Gastroesophageal sphincter (tissue), 3 donors: ENCODE measurements around the gene PDZD2.

ENCODE experiments used
- CTCF ChIP-seq, 4 experiments: fragments of 200-600 bp in 2 of 4; fragments of 450-650 bp in 2 of 4; sonication (generic) in 1 of 4; IDR thresholded peaks; one replicate each; pipeline ENCODE4 v1.5.1; 2017 to 2019; ENCODE audit warnings: antibody characterized with exemption in 4 of 4, mild to moderate bottlenecking in 2 of 4, moderate library complexity in 2 of 4
- POLR2A ChIP-seq, 2 donors: fragments of 450-650 bp; IDR thresholded peaks; one replicate each; pipeline ENCODE4 v1.6.1; 2017; ENCODE audit warnings: antibody characterized with exemption in 2 of 2, mild to moderate bottlenecking in 2 of 2, moderate library complexity in 1 of 2

- TF ChIP-seq CTCF (IDR thresholded peaks at IDR 0.05) (no peak), POLR2A (IDR thresholded peaks at IDR 0.05) (no peak)
Measured at GRCh38 chr5:32107291-32107690, 468.4 kb downstream of the PDZD2 start.
